ENCODE data around the gene TMEM239.
"Not testable (repeated sequence)": the region's sequence is repeated elsewhere in the genome, so short reads cannot be mapped to it uniquely, and the experiment has no call there.

TMEM239 gene

DNA sequence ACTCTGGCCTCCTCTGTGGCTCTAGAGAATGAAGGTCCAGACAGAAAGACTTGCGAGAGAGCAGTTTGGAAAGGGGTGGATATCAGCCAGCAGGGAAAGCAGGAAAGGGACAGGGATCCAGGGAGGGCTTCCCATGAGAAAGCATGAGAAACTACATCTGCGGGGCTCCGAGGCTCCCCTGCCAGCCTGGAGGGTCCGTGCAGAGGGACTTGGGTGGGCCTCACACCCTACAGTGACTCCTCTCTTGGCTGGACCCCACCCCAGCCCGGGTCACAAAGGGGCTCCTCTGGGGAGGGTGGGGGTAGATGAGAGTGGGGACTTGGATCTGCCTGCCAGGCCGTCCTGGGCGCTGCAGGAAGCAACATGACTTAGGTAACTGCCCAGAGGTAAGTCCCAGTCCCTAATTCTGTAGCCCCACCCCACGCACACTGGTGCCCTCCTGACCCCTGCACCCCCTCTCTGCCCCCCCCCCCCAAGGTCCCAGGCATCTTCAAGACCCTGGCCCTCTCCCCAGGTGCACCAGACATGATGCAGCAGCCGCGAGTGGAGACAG lies at the start of gene TMEM239:
Gene TMEM239 (plus strand): TSS at position 335 of the 553 bp plus-strand sequence. CDS start 191 bp downstream, at position 526.
- DNase-seq = no peak

DNA sequence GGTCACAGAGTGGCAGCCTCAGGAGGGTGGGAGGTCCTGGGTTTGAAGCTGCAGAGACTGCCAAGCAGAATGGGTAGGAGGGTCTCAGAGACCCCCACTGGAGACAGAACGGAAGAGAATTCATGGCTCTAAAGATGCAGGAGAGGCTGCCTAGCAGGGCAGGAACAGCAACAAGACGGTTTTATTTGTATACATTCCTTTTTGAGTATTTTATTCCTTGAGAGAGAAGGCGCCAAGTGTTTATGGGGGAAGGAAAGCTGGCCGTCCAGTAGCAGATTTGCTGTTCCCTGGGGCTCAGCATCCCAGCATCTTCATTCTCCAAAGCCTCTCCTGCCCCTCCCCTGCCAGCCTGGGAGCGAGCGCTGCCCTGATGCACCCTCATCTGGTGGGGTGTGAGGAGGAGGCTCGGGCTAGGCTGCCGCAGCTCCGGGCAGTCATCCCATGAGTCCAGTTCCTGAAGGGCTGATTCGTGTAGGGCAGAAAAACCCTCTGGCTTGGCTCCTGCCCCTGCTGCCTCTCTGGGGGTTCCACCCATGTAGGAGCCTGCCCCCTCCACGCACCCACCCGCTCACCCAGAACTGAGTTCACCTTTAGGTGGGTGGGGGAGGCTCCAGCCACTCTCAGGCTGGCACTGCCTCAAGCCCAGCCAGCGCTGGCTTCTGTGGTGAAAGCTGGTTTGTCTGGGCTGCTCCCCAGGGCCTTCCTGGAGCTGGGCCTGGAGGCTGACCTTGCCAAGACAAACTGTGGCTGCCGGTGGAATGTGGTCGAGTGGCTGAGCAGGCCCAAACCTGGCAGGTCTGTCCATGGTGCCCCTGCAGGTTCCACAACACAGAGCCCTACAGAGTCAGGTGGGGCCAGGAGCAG lies 48.2 kb upstream of the TMEM239 start:
- no peak for DNase-seq

DNA sequence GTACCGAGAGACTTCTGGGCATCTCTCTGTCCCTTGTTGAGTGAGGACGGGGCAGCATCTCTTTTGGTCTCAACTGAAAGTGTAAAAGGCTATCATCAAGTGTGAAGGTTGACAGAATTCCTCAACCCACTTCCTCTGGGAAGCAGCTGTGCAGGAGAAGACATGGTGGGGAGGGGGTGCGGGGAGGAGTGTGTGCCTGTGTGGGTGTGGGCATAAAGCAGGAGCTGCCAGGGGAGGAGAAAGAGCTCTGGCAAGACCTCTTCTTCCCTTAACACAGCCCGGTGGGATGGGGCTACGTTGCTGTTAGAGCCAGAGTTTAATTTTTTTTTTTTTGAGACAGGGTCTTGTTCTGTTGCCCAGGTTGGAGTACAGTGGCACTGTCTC lies 47.5 kb upstream of the TMEM239 start:
- no peak for DNase-seq

DNA sequence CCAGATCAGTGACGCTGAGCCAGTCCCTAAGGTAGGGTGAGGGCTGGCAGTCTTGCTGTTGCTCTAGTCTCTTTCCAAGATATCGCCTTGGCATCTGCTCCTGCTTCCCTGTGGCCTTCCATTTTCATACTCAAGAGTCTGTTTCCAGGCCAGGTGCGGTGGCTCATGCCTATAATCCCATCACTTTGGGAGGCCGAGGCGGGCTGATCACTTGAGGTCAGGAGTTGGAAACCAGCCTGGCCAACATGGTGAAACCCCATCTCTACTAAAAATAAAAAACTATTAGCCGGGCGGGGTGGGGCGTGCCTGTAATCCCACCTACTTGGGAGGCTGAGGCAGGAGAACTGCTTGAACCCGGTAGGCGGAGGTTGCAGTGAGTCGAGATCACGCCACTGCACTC lies 46.1 kb upstream of the TMEM239 start:
- not testable (repeated sequence) for DNase-seq

DNA sequence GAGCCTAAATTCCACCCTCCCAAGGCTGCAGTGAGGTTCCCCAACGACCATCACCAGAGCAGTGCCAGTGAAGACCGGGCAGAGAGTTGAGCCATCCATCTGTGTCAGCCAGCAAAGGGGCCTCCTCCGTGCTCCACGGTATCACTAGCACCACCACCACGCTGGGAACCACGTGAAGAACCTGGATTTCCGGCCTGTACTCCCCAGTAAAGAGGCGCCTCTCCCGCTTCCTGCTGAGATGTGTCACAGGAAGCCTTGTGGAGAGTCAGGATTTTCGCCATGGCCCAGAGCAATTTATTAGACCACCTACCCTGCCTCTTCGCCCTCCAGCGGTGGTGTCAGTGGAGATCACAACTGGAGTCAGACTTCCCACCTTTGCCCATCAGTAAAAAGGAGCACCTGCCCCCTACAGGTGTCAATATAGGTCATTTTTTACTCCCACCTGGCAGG lies 44.5 kb upstream of the TMEM239 start:
- DNase-seq = no peak

DNA sequence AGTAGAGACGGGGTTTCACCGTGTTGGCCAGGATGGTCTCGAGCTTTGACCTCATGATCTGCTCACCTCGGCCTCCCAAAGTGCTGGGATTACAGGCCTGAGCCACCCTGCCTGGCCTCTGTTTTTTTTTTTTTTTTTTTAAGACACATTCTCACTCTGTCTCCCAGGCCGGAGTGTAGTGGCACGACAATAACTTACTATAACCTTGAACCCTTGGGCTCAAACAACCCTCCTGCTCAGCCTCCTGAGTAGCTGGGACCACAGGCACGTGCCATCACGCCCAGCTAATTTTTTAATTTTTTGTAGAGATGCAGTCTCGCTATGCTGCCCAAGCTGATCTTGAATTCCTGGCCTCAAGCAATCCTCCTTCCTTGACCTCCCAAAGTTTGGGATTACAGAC lies 42.4 kb upstream of the TMEM239 start:
- DNase-seq = no peak

DNA sequence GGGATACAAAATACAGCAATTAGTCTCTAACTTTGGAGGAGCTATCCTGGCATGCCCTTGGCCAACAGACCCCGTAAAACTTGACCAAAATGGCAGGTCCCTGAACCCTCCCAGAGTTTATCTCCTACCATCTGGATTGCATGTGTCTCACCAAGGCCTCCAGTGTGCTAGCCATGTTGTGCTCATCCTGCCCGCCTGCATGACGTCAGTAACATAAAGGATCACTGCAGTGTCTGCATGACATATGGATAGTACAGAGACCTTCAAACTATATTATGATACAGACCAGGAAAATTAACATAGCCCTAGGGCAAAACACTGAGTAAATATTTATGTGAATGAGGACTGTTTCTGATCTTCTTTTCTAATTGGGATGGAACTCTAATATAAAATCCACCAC lies 41.0 kb upstream of the TMEM239 start:
- DNase-seq = no peak

DNA sequence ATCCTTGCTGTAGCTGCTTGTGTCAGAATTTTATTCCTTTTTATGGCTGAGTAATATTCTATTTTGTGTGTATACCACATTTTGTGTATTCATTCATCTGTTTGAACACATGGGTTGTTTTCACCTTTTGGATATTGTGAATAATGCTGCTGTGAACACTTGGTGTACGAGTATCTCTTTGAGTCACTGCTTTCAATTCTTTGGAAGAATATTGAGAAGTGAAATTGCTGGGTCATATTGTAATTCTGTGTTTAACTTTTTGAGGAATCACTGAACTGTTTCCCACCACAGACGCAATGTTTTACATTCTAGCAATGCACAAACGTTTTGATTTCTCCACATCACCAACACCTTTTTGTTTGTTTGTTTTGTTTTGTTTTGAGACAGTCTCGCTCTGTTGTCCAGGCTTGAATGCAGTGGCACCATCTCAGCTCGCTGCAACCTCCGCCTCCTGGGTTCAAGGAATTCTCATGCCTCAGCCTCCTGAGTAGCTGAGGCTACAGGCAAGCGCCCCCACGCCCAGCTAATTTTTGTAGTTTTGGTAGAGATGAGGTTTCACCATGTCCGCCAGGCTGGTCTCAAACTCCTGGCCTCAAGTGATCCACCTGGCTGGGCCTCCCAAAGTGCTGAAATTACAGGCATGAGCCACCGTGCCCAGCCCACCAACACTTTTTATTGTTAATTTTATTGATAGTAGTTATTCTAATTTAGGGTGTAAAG lies 37.4 kb upstream of the TMEM239 start:
- no peak for DNase-seq

DNA sequence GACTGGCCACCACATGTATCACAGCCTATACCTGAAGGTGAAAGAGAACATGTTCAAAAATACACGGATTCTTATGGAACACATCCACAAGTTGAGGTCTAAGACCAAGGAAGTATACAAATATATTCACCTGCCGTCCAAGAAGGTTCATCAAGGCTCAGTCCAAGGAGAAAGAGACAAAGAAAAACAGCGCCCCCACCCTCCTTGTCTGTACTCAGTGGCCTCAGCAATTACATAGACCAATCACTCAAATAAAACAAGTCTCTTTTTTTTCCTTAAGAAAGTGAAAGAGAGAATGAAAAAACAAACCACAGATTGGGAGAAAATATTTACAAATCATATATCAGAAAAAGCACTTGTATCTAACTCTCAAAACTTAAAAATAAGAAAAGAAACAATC lies 35.2 kb upstream of the TMEM239 start:
- DNase-seq = no peak

DNA sequence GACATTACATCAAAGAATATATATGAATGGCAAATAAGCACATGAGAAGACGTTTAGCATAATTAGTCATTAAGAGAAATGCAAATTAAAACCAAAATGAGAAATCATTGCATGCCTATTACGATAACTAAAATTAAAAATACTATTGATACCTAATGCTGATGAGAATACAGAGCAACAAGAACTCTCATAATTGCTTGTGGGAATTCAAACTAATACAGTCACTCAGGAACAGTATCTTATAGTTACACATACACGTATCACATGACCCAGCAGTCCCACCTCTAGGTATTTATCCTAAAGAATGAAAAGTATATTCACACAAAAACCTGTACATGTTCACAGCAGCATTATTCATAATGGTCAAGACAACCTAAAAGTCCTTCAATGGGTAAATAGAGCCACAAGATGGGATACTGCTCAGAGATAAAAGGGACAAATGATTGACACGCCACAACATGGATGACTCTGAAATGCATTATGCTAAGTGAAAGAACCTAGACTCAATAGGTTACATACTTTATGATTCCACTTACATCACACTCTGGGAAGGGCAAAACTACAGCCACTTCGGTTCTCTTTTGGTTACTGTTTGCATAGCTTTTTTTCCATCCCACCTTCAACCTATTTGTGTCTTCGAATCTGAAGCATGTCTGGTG lies 32.1 kb upstream of the TMEM239 start:
- DNase-seq = no peak

DNA sequence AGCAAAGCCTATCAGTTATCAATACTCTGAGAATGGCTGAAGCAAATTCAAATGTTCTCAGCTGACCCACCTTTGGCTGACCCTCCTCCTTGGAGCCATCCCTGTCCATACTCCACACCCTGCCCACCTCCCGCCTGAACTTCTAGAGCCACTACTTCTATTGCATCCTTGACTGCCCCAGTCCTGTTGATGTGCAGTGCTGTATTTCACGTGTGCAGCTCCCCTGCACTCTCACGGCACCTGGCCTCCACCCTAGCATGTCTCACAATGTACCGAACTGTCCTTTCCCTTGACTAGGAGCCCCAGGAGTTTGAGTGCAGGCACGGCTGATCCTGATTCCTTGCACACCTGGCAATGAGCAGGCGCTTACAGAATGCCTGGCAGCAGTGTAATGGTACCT lies 22.7 kb upstream of the TMEM239 start:
- no peak for DNase-seq

DNA sequence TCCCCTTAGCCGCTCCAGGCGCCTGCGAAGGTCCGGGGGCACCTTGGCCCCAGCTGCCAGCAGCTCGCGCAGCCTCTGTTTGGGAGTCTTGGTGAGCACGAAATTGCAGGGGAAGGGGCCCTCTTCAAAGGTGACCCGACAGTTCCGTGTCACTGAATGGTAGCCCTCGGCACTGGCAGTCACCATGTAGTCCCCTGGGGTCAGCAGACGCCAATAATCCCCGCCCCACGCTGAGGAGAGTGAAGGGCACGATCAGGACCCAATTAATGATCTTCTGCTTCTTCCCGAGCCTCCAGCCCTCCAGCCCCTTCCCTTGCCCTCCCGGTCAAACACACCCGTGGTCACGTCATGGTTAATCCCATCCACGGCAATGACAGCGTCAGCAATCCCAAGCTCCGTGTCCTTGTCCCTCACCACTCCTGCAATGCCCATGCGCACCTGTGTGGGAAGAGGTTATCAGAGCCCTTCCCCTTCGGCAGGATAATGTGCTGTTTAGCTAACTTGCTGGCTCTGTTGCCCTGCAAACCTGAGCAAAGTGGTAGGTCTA lies 21.9 kb upstream of the TMEM239 start:
- no peak for DNase-seq

DNA sequence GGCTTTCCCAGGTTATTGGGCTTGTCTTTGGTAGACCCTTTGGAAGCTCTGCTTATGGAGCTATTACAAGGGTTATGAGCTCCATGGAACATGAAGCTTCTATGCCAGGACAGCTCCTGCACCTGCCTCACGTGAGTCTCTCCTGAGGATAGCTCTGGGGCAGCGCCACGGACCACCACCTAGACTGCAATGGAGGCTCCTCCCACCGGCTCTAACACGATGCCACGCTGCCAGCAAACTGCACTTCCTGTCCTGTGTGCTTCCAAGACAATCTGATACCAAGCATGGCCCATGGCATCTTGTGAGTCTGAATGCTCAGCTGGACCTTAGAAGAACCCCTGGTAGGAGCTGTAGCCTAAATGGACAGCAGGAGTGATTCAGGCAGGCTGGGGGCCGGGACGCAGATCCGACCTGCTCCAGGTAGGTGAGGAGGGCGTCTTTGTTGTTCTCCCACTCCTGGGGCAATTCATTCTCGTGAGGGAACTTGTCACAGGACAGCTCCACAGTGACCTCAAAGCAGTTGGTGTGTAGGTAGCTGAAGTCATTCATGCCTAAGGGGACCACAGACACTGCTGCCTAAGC lies 21.2 kb upstream of the TMEM239 start:
- DNase-seq = no peak

DNA sequence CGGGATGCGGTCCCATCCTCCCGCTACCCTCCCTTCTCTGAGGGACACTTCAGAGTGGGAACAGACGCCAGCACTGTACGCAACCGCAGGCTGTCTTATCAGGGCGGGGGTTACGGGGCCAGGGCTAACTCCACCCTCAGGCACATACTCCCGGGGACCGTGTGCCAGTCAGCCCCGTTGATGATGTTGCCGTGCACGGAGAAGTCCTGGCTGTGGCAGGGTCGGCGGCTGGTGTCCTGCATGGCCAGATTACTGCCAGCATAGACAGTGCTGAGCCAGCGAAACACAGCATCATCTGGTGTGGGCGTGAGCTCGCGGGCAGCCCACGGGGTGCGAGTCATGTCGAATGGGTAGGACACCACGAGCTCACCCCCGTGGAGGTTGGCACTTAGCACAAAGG lies 20.7 kb upstream of the TMEM239 start:
- no peak for DNase-seq

DNA sequence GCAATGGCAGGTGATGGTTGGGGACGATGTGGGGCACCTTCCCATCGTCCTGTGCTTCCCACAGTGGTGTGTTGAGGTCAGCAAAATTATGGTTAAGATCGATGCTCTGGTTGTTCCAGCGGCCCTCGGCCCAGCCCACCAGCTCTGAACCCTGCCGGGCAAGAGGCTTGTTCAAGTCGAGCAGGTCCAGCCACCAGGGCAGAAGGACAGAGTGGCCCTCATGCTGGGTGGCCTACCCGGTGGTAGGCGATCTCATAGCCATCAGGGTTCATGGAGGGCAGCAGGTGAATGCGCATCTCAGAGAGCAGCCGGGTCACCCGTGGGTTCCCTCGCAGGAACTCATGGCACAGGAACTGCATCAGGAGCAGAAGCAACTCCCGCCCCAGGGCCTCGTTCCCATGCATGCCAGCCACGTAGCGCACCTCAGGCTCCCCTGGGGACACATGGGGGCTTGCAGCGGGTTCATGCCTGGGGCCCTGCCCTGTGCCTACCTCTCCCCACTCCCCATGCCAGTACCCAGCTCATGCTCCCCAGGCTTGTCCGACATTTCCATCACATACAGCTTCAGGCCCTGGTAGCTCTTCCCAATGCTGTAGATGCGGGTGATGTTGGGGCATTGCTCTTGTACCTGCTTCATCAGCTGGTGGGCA lies 20.0 kb upstream of the TMEM239 start:
- no peak for DNase-seq

DNA sequence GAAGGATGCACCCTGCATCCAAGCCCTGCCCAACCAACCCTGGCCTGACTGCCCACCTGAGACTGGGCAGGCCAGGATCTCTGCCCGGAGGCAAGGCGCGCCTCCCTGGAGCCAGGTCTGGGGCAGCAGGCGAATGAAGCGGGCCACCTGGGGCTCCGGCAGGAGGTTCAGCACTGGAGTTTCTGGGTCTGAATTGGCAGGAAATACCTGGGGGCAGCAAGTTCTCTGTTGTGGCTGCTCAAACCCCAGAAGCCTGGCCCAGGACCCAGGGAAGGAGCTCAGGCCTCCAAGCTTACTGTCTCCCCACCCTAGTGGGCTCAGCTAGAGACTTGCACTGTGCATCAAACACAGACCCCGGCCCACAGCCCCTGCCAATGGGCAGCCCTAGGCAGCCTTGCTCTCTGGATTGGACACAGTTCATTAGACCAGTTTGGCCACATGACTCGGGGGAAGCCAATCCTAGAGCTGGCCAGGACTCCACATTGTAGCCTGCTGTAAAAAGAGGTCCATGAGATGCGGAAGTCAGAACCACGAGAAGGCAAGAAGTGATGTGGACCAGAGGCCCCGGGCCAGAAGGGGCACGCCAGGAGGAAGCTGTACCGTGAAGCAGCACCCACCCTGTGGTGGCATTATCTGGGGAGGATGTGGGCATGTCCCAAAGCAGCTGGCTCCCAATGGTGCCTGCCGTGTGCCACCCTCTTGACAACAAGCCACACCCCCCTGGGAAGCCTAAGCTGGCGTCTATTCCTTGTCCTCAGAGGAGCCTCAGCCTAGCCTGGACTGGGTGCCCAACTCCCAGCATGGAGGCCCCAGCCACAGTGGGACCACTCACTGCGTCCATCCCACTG lies 18.8 kb upstream of the TMEM239 start:
- no peak for DNase-seq

DNA sequence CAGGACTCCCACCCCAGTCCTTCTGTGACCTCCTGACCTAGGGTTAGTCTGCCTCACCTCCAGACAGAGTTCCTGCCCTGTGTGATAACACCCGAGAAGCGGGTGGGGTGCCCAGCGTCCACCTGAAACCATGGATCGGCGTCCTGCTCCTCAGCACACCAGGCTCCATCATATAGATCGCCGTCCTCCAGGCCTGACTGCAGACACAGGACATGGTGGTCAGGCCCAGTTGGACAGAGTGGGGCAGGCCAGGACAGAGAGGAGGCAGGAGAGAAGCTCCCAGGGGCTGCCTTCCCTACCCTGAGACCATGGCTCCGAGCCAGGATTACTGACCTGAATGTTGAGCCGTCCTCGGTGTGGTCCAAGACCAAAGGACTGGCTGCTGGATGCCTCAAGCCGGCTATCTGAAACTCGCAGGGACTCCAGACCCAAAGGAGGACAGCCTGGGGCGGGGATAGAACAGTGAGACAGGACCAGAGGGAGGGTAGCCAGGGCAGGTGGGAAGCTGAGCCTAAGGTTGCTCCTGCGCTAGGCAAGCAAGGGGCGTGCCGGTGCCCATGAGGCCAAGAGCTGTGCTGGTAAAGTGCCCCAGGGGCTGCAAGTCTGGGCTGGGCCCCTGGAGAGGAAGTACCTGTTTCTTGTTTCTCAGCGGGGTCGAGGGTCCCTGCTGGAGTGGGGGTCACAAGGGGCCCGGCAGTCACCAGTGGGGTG lies 17.9 kb upstream of the TMEM239 start:
- DNase-seq = no peak

DNA sequence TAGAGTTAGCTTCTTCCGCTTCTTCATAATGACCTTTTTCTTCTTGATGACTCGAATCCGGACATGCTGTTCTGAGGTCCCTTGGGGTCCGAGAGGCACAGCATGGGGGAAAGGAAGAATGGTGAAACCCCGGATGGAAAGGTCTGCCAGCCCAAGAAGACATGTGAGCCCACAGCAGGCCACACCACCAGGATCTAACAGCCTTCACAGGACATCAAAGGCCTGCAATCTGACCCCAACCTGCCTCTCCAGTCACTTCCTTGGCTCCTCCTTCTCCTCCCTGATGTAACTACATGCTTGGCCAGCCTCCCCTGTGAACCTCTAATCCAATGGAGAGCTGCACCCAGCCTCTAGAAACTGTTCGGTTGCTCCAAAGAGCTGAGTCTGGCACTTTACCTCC lies 17.4 kb upstream of the TMEM239 start:
- DNase-seq = no peak

DNA sequence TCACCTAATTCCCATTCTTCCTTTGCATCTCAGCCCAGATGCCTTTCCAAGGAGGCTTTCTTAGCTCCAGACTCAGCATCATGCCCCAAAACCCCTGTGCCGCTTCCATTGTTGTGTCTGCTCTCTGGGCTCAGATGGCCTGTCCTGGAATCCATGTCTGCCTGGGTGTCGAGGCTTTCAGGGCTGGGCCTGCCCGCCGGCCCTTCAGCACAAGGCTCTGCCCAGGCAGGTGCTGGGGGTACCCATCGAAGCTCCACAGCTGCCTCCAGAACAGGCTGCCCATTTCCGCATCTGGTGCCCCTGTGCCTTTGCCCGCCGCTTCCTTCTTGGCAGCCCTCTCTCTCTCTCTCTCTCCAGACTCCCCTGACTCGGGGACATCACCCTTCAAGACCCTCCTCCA lies 16.9 kb upstream of the TMEM239 start:
- DNase-seq = no peak

DNA sequence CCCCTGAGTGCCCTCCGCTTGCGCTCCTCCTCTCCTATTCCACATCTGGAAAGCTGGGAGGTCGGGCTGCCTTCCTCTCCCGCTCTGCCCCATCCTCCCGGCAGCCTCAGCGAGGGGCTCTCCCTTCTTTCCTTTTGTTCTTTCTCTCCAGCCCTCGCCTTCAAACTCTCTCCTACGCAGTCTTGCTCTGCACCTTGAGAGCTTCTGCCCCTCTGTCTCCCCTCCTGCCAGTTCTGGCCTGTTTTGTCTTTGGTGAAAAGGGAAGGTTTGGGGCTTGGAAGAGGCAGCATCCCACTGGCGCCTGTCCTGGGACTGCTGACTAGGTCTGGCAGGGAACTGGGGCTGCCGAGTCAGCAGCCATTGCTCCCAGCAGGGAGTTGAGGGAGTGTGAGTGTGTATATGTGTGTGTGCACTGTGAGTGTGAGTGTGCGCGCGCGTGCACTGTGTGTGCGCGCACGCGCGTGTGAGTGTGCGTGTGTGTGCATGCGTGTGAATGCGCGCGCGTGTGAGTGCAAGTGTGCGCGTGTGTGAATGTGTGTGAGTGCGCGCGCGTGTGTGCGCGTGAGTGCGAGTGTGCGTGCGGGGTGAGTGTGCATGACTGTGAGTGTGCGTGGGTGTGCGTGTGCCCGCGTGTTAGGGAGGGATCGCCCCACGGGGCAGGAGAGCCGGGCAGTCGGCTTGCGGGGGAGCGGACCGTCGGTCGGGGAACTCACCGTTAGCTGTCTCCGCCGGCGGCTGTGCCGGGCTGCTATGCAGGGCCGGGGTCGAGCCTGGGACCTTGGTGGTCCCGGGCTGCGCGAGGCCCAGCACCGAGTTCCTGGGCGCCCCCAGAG lies 16.3 kb upstream of the TMEM239 start:
- no peak for DNase-seq
